Measurements from ENCODE around the gene ANKRD23.
"Not testable (repeated sequence)": the region's sequence is repeated elsewhere in the genome, so short reads cannot be mapped to it uniquely, and the experiment has no call there.

Gene ANKRD23

DNA sequence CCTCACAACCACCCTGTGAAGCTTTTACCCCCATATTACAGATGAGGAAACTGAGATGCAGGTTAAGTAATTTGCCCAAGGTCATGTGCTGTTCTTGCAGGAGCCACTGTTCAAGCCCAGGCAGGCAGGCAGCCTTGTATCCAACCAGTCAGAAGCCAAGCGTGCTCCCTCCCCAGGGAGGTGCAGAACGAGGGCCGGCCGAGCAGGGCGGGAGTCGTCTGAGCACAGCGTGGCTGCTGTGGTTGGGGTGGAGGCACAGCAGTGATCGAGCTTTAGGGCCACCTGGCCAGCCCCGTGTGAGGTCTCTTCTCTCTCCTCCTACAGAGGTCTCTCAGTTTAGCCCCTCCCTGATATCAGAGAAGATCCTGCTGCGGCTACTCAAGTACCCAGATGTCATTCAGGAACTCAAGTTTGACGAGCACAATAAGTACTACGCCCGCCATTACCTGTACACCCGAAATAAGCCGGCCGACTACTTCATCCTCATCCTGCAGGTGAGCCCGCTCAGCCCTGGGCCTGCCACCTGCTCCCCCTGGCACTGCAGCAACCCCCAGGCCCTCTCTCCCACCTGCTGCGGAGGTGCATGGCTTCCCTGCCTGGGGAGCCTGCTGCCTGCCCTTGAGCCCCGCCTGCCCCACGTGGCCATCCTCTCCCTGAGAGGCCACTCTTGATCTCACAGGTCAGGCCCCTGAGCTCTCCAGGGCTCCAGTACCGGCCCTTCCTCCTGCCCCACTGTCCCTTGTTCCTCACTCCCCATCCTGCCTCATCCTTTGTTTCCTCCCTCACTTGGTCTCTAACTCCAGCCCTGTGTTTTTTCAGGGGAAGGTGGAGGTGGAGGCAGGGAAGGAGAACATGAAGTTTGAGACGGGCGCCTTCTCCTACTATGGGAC lies 44.8 kb downstream of the ANKRD23 start:
- no peak for DNase-seq (ENCODE audit: low read depth in 2 of 2)

GRCh38 chr2:96797066-96797625 lies 46.7 kb downstream of the ANKRD23 start:
- no peak for DNase-seq (ENCODE audit: low read depth in 2 of 2)

GRCh38 chr2:96796497-96796896 lies 47.3 kb downstream of the ANKRD23 start:
- DNase-seq (ENCODE audit: low read depth in 2 of 2): not testable (repeated sequence)

- no peak for DNase-seq (ENCODE audit: low read depth in 2 of 2)
Measured at GRCh38 chr2:96795076-96795475, 48.7 kb downstream of the ANKRD23 start.

- no peak for DNase-seq (ENCODE audit: low read depth in 2 of 2)
Measured at GRCh38 chr2:96792772-96793749, 50.8 kb downstream of the ANKRD23 start.

GRCh38 chr2:96789245-96789617 lies 54.6 kb downstream of the ANKRD23 start:
- DNase-seq (ENCODE audit: low read depth in 2 of 2): no peak

DNA sequence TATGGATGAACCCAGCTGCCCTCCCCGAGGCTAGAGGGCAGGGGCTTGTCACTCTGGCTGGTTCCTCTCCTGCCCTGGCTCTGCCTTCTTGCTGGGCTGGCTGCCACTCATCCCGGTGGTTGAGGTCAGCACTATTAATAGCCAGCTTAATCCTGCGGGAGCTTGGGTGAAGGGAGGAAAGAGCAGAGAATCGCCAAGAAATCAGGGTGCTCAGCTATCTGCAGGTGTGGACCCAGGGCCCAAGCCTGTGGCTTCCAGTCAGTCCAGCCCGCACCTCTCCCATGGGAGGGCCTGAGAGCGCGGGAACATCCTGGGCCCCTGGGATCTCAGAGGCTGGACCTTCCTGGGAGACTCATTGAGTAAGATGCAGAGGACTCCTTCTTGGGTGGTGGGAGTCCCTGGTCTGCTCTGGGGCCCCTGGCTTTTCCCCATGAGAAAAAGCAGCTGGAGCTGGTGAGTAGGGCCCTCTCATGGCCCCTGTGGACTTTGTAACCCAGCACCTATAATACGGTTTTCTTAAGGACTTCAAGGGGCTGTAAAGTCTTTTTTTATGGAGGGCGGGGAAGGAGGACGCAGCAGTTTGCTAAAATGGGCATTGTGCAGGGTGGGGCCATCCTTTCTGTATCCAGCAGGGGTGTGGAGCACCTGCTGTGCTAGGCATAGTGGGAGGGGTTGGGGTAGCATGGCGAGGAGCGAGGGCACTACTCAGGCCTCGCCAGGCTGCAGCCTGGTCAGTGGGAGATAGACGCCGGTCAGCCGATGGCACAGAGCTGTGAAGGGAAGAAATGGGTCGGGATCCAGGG lies 55.2 kb downstream of the ANKRD23 start:
- DNase-seq (ENCODE audit: low read depth in 2 of 2): no peak

Data from fibroblast of skin of left quadriceps (primary cell).